HG03571 (cell line): ENCODE data around the gene ORM1.

ENCODE experiments used
- ATAC-seq: cut with Tn5 transposase; IDR thresholded peaks from one replicate; pipeline ENCODE4 v1.9.1; 2021; ENCODE audit not compliant: unreplicated experiment

The ORM1 gene

GRCh38 chr9:114362394-114362793 is 39.5 kb downstream of the ORM1 start:
- no peak for ATAC-seq

GRCh38 chr9:114363424-114363823 is 40.5 kb downstream of the ORM1 start:
- ATAC-seq: no peak

- ATAC-seq: no peak
Observed at GRCh38 chr9:114364134-114365041, 41.5 kb downstream of the ORM1 start.

- no peak for ATAC-seq
Observed at GRCh38 chr9:114365194-114365593, 42.3 kb downstream of the ORM1 start.

- ATAC-seq: peak; percentile 49
Observed at GRCh38 chr9:114366334-114367128, 43.6 kb downstream of the ORM1 start.

- ATAC-seq: no peak
Observed at GRCh38 chr9:114367366-114367765, 44.5 kb downstream of the ORM1 start.

GRCh38 chr9:114367772-114368569 is 45.1 kb downstream of the ORM1 start:
- ATAC-seq: no peak

GRCh38 chr9:114369216-114370130 is 46.6 kb downstream of the ORM1 start:
- no peak for ATAC-seq

- ATAC-seq: no peak
Observed at GRCh38 chr9:114370251-114370967, 47.5 kb downstream of the ORM1 start.

- no peak for ATAC-seq
Observed at GRCh38 chr9:114370968-114371320, 48.0 kb downstream of the ORM1 start.

- ATAC-seq: no peak
Observed at GRCh38 chr9:114371343-114371944, 48.5 kb downstream of the ORM1 start.

- ATAC-seq: peak; percentile 30
Observed at GRCh38 chr9:114371973-114372917, 49.3 kb downstream of the ORM1 start.

GRCh38 chr9:114372921-114373448 is 50.1 kb downstream of the ORM1 start:
- peak; percentile 93 for ATAC-seq

GRCh38 chr9:114373960-114374730 is 51.2 kb downstream of the ORM1 start:
- no peak for ATAC-seq

GRCh38 chr9:114374936-114375335 is 52.0 kb downstream of the ORM1 start:
- ATAC-seq: no peak

- no peak for ATAC-seq
Observed at GRCh38 chr9:114375386-114376175, 52.7 kb downstream of the ORM1 start.
